H9 (cell line): ENCODE results near the gene CEP152. TPM values are rescaled to one million over a fixed set of nuclear protein-coding genes. Genes with fewer than 3 reads are reported as not detected.

Source experiments
- DNase-seq: peaks from one replicate; pipeline ENCODE4 v3.0.0-alpha.2; 2017
- H2AFZ ChIP-seq: one replicate; pipeline ENCODE4 v1.6.1; 2013; ENCODE audit warnings: mild to moderate bottlenecking, low read length, control low read depth, moderate library complexity
- H2AK5ac ChIP-seq: 2 replicates; pipeline ENCODE4 v1.6.1; 2013; ENCODE audit warnings: low read length, control low read depth, mixed read lengths; ENCODE audit not compliant: insufficient read length
- H2BK120ac ChIP-seq: one replicate; pipeline ENCODE4 v1.6.1; 2013; ENCODE audit warnings: low read depth, mild to moderate bottlenecking, low read length, control low read depth, inconsistent platforms; ENCODE audit not compliant: poor library complexity, severe bottlenecking
- H2BK12ac ChIP-seq: 2 replicates; pipeline ENCODE4 v1.6.1; 2013; ENCODE audit warnings: low read length, control low read depth, mixed read lengths, low read depth; ENCODE audit not compliant: insufficient read length
- H2BK15ac ChIP-seq: 2 replicates; pipeline ENCODE4 v1.6.1; 2013; ENCODE audit warnings: low read depth, low read length, control low read depth
- H2BK20ac ChIP-seq: one replicate; pipeline ENCODE4 v1.6.1; 2013; ENCODE audit warnings: low read depth, mild to moderate bottlenecking, low read length, control low read depth, inconsistent platforms; ENCODE audit not compliant: poor library complexity, severe bottlenecking
- H2BK5ac ChIP-seq: 2 replicates; pipeline ENCODE4 v1.6.1; 2013; ENCODE audit warnings: low read length, control low read depth, mixed read lengths; ENCODE audit not compliant: insufficient read length
- H3K14ac ChIP-seq: 2 replicates; pipeline ENCODE4 v1.6.1; 2013; ENCODE audit warnings: low read length, control low read depth; ENCODE audit not compliant: insufficient read depth
- H3K18ac ChIP-seq: 2 replicates; pipeline ENCODE4 v1.6.1; 2013; ENCODE audit warnings: low read depth, mild to moderate bottlenecking, mixed read lengths, low read length, control low read depth; ENCODE audit not compliant: insufficient read length
- H3K23ac ChIP-seq: 2 replicates; pipeline ENCODE4 v1.6.1; 2013; ENCODE audit warnings: low read length, control low read depth, mixed read lengths, low read depth; ENCODE audit not compliant: insufficient read length
- H3K23me2 ChIP-seq: 2 replicates; pipeline ENCODE4 v1.6.1; 2013; ENCODE audit warnings: low read depth, mild to moderate bottlenecking, mixed read lengths, low read length, control low read depth; ENCODE audit not compliant: insufficient read length, poor library complexity, severe bottlenecking
- H3K27ac ChIP-seq: 2 replicates; pipeline ENCODE4 v1.5.1; 2013; ENCODE audit warnings: low read length, control low read depth, mixed read lengths, low read depth; ENCODE audit not compliant: insufficient read length
- H3K27me3 ChIP-seq: 2 replicates; pipeline ENCODE4 v1.6.1; 2013; ENCODE audit warnings: low read length, control low read depth, inconsistent platforms; ENCODE audit not compliant: insufficient read depth
- H3K4ac ChIP-seq: 2 replicates; pipeline ENCODE4 v1.6.1; 2013; ENCODE audit warnings: low read depth, mild to moderate bottlenecking, control low read depth, inconsistent platforms, low read length, moderate library complexity
- H3K4me1 ChIP-seq: 2 replicates; pipeline ENCODE4 v1.6.1; 2013; ENCODE audit warnings: low read length, control low read depth, inconsistent platforms; ENCODE audit not compliant: insufficient read depth
- H3K4me2 ChIP-seq: 2 replicates; pipeline ENCODE4 v1.6.1; 2013; ENCODE audit warnings: low read length, control low read depth, mixed read lengths; ENCODE audit not compliant: insufficient read length, insufficient read depth
- H3K56ac ChIP-seq: 2 replicates; pipeline ENCODE4 v1.6.1; 2013; ENCODE audit warnings: low read depth, mild to moderate bottlenecking, mixed read lengths, low read length, control low read depth; ENCODE audit not compliant: insufficient read length
- H3K79me1 ChIP-seq: 2 replicates; pipeline ENCODE4 v1.6.1; 2013; ENCODE audit warnings: low read depth, mild to moderate bottlenecking, moderate library complexity, low read length, control low read depth, inconsistent platforms; ENCODE audit not compliant: insufficient read depth, poor library complexity, severe bottlenecking
- H3K79me2 ChIP-seq: 2 replicates; pipeline ENCODE4 v1.6.1; 2013; ENCODE audit warnings: low read length, control low read depth, inconsistent platforms; ENCODE audit not compliant: insufficient read depth
- H3K9ac ChIP-seq: 2 replicates; pipeline ENCODE4 v1.6.1; 2013; ENCODE audit warnings: low read length, control low read depth, mixed read lengths; ENCODE audit not compliant: insufficient read length; ENCODE audit errors: extremely low read depth
- H3K9me3 ChIP-seq: one replicate; pipeline ENCODE4 v1.6.1; 2013; ENCODE audit warnings: low read depth, low read length, inconsistent platforms; ENCODE audit not compliant: control insufficient read depth
- H3T11ph ChIP-seq: one replicate; pipeline ENCODE4 v1.6.1; 2013; ENCODE audit warnings: mild to moderate bottlenecking, low read length, control low read depth, inconsistent platforms
- H4K20me1 ChIP-seq: one replicate; pipeline ENCODE4 v1.6.1; 2013; ENCODE audit not compliant: control insufficient read depth, insufficient read length, insufficient read depth
- H4K5ac ChIP-seq: 2 replicates; pipeline ENCODE4 v1.6.1; 2013; ENCODE audit warnings: low read depth, mild to moderate bottlenecking, mixed read lengths, low read length, control low read depth; ENCODE audit not compliant: insufficient read length
- H4K8ac ChIP-seq: replicated peaks from 2 replicates; pipeline ENCODE4 v1.6.1; 2013; ENCODE audit warnings: low read length, control low read depth, mixed read lengths, low read depth; ENCODE audit not compliant: insufficient read length
- H4K91ac ChIP-seq: 2 replicates; pipeline ENCODE4 v1.6.1; 2013; ENCODE audit warnings: low read depth, mild to moderate bottlenecking, moderate library complexity, mixed read lengths, low read length, control low read depth; ENCODE audit not compliant: insufficient read length
- H3K27ac Mint-ChIP-seq, 3 experiments: 2 replicates in 2 of 3; 3 replicates in 1 of 3; pipeline ENCODE4 v1.8.0; 2020 to 2021; ENCODE audit warnings: mixed read lengths in 3 of 3, mild to moderate bottlenecking in 1 of 3, moderate library complexity in 1 of 3
- H3K27me3 Mint-ChIP-seq: 2 replicates; pipeline ENCODE4 v1.8.0; 2021; ENCODE audit warnings: low read depth, mild to moderate bottlenecking, moderate library complexity, mixed read lengths
- H3K36me3 Mint-ChIP-seq, 3 experiments: 2 replicates in 2 of 3; 3 replicates in 1 of 3; pipeline ENCODE4 v1.8.0; 2020 to 2021; ENCODE audit warnings: low read depth in 3 of 3, mixed read lengths in 3 of 3; ENCODE audit not compliant: insufficient read depth in 1 of 3
- H3K4me1 Mint-ChIP-seq, 2 experiments: 2 replicates each; pipeline ENCODE4 v1.8.0; 2020; ENCODE audit warnings: mixed read lengths in 2 of 2
- H3K4me3 Mint-ChIP-seq, 2 experiments: 2 replicates in 1 of 2; 3 replicates in 1 of 2; pipeline ENCODE4 v1.8.0; 2020 to 2021; ENCODE audit warnings: mild to moderate bottlenecking in 2 of 2, mixed read lengths in 2 of 2, moderate library complexity in 1 of 2
- H3K9me3 Mint-ChIP-seq, 2 experiments: 2 replicates in 1 of 2; 3 replicates in 1 of 2; pipeline ENCODE4 v1.8.0; 2020; ENCODE audit warnings: mild to moderate bottlenecking in 2 of 2, mixed read lengths in 2 of 2, moderate library complexity in 1 of 2
- CTCF ChIP-seq: fragments of 200-600 bp; sonication (generic); conservative IDR thresholded peaks from 3 replicates; pipeline ENCODE4 v1.8.0; 2021; ENCODE audit warnings: antibody characterized with exemption, mild to moderate bottlenecking
- WGBS: extraction: QIAGEN DNeasy Blood & Tissue Kit; methylation state at CpG from one replicate; pipeline ENCODE4 v1.1.7; 2013; ENCODE audit warnings: missing lambda C conversion rate, low lambda C conversion rate, mixed read lengths; ENCODE audit not compliant: insufficient read length; ENCODE audit errors: extremely low coverage; 5-methylcytosine and 5-hydroxymethylcytosine counted together
- total RNA-seq: library from RNA; stranded (reverse); gene quantifications from 2 replicates; pipeline ENCODE4 v1.2.1, GENCODE V29; 2021

The CEP152 gene
- total RNA-seq, 1 experiment from 2014 or later: 10.9 TPM

GRCh38 chr15:48842501-48842900 lies 31.6 kb upstream of the CEP152 start:
- no peak overlapping the region for H3K27ac ChIP-seq
- H2AK5ac ChIP-seq: no peak overlapping the region
- no peaks in the 10 kb centered on the region for H3K79me2 ChIP-seq
- no peak overlapping the region for H3K4me2 ChIP-seq
- no peaks in the 10 kb centered on the region for H3K4me1 ChIP-seq
- no peak overlapping the region for H2BK120ac ChIP-seq
- no peak overlapping the region for H3K27ac Mint-ChIP-seq
- no peak for DNase-seq
- H4K5ac ChIP-seq: no peak overlapping the region
- no peaks in the 10 kb centered on the region for H3K27me3 ChIP-seq
- H3K9me3 ChIP-seq: no peaks in the 10 kb centered on the region
- H3K4ac ChIP-seq: no peak overlapping the region
- H3K27me3 Mint-ChIP-seq: no peaks in the 10 kb centered on the region
- H3K18ac ChIP-seq: no peak overlapping the region
- TF ChIP-seq CTCF: no peak
- H3T11ph ChIP-seq: no peak overlapping the region
- H2BK20ac ChIP-seq: no peak overlapping the region
- no peak overlapping the region; the same call in 1 of the 2 replicates for H3K14ac ChIP-seq
- H4K8ac ChIP-seq: no peak overlapping the region
- no peaks in the 10 kb centered on the region for H4K20me1 ChIP-seq
- H3K56ac ChIP-seq: no peak overlapping the region
- H2BK5ac ChIP-seq: no peak overlapping the region
- no peak overlapping the region for H2AFZ ChIP-seq
- no peak overlapping the region for H3K9ac ChIP-seq
- WGBS: no CpG with 5 or more reads among the region's 6 CpGs
- no peak overlapping the region for H3K4me3 Mint-ChIP-seq
- no peak overlapping the region for H4K91ac ChIP-seq
- H3K36me3 Mint-ChIP-seq: no peaks in the 10 kb centered on the region
- no peak overlapping the region for H2BK15ac ChIP-seq
- H3K4me1 Mint-ChIP-seq: no peaks in the 10 kb centered on the region
- no peak overlapping the region for H2BK12ac ChIP-seq
- H3K9me3 Mint-ChIP-seq: no peaks in the 10 kb centered on the region
- H3K79me1 ChIP-seq: no peaks in the 10 kb centered on the region
- no peak overlapping the region for H3K23ac ChIP-seq
- no peaks in the 10 kb centered on the region for H3K23me2 ChIP-seq
